GM12892 (cell line): ENCODE measurements around the gene DCLK2.

Source experiments
- POLR2A ChIP-seq: IDR thresholded peaks from 2 replicates; pipeline ENCODE4 v1.6.1; 2011; ENCODE audit warnings: low read depth, low read length, control low read depth
- POLR2AphosphoS5 ChIP-seq: IDR thresholded peaks from 2 replicates; pipeline ENCODE4 v1.6.1; 2011; ENCODE audit warnings: low read depth, low read length, control low read depth
- TAF1 ChIP-seq: IDR thresholded peaks from 2 replicates; pipeline ENCODE4 v1.6.1; 2011; ENCODE audit warnings: low read depth, mild to moderate bottlenecking, control low read depth, low read length, borderline replicate concordance

DNA sequence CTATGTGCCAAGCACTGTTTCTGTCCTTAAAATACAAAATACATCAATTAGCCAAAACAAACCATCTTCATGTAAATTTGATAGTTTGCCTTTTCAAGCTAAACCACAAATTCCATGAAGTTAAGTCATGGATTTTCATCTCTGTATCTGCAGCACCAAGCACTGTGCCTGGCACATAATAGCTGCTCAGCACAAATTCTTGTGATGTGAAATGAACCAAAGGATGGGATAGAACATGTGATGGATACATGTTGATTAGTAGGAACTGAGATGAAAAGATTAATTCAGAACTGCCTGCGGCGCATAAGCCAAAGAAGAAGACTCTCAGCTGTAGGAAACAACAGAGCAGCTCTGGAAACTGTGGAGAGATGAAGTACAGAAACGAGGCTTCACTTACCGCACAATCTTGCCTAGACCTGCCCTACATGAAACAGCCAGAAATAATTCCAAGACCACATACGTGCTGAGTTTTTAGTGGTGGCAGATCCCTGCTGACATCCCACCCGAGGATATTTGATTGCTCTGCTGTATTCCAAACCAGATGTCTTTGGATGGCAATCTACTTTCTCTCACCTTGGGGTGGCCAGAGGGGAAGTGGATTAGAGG lies 40.9 kb upstream of the DCLK2 start:
- TF ChIP-seq TAF1 (no peak), POLR2AphosphoS5 (no peak), POLR2A (no peak)
